Caco-2 (cell line): Measurements from ENCODE around the gene SP8. TPM values are rescaled to one million over a fixed set of nuclear protein-coding genes. Genes with fewer than 3 reads are reported as not detected.
A peak's percentile ranks its signal among the peaks of the same experiment; 100 is the strongest.

Experiments used
- BruUV-seq: library from RNA; stranded (reverse); fragments of 400-500 nt; replicated peaks from 2 replicates; lab custom pipeline; 2021; lab: Mats Ljungman, UMichigan
- CTCF ChIA-PET: fragments of 300-600 bp; sonication (Branson Sonifier 250); formaldehyde crosslinking; loops from one replicate; lab custom pipeline; 2022; ENCODE audit warnings: antibody characterized with exemption; lab: Charles Lee
- POLR2A ChIA-PET: fragments of 300-600 bp; sonication (Branson Sonifier 250); formaldehyde crosslinking; loops from one replicate; lab custom pipeline; 2022; ENCODE audit warnings: antibody characterized with exemption; lab: Charles Lee
- DNase-seq, 2 experiments: peaks; one replicate each; pipeline versions ENCODE4 v3.0.0 to v3.0.0-alpha.2; 2020 to 2022
- H3K27me3 ChIP-seq: replicated peaks from 2 replicates; pipeline ENCODE4 v1.6.0; 2011; ENCODE audit warnings: low read length; ENCODE audit not compliant: control insufficient read depth, insufficient read depth
- H3K36me3 ChIP-seq: 2 replicates; pipeline ENCODE4 v1.5.1; 2011; ENCODE audit warnings: low read length; ENCODE audit not compliant: control insufficient read depth, insufficient read depth
- H3K4me1 ChIP-seq: fragments of 250-450 bp; sonication (Bioruptor Pico); 2 replicates; pipeline ENCODE4 v1.5.1; 2020; ENCODE audit warnings: mild to moderate bottlenecking
- H3K4me3 ChIP-seq: 2 replicates; pipeline ENCODE4 v1.5.1; 2011; ENCODE audit warnings: low read depth, mild to moderate bottlenecking, control low read depth, low read length
- H3K9me3 ChIP-seq: fragments of 250-450 bp; sonication (Bioruptor Pico); 2 replicates; pipeline ENCODE4 v1.5.1; 2020; ENCODE audit warnings: mild to moderate bottlenecking, moderate library complexity
- H3K27ac Mint-ChIP-seq: one replicate; pipeline ENCODE4 v1.8.0; 2022; ENCODE audit warnings: mixed read lengths; ENCODE audit not compliant: unreplicated experiment
- H3K27me3 Mint-ChIP-seq: one replicate; pipeline ENCODE4 v1.8.0; 2022; ENCODE audit warnings: mixed read lengths; ENCODE audit not compliant: insufficient read depth, unreplicated experiment
- H3K36me3 Mint-ChIP-seq: one replicate; pipeline ENCODE4 v1.8.0; 2022; ENCODE audit warnings: mild to moderate bottlenecking, mixed read lengths; ENCODE audit not compliant: insufficient read depth, unreplicated experiment
- H3K4me1 Mint-ChIP-seq: one replicate; pipeline ENCODE4 v1.8.0; 2022; ENCODE audit warnings: low read depth, mixed read lengths; ENCODE audit not compliant: unreplicated experiment
- H3K4me3 Mint-ChIP-seq: one replicate; pipeline ENCODE4 v1.8.0; 2022; ENCODE audit warnings: mild to moderate bottlenecking, moderate library complexity, mixed read lengths; ENCODE audit not compliant: unreplicated experiment
- H3K9me3 Mint-ChIP-seq: one replicate; pipeline ENCODE4 v1.8.0; 2022; ENCODE audit warnings: mixed read lengths; ENCODE audit not compliant: unreplicated experiment
- CTCF ChIP-seq, 2 experiments: fragments of 200-600 bp in 1 of 2; IDR thresholded peaks; 1 replicate in 1 of 2; 2 replicates in 1 of 2; pipeline versions ENCODE4 v1.5.1 to v1.8.0; 2011 to 2022; ENCODE audit warnings: antibody characterized with exemption in 1 of 2, control low read depth in 1 of 2, inconsistent platforms in 1 of 2, low read depth in 1 of 2, low read length in 1 of 2, mild to moderate bottlenecking in 1 of 2, moderate library complexity in 1 of 2; ENCODE audit not compliant: insufficient read depth in 1 of 2, severe bottlenecking in 1 of 2, unreplicated experiment in 1 of 2
- intact Hi-C: fragments of 100-400 bp; cut with micrococcal nuclease; formaldehyde crosslinking; loops from one replicate; pipeline ENCODE4 v1.10.0; 2022; ENCODE audit not compliant: unreplicated experiment
- total RNA-seq: library from RNA; stranded (reverse); gene quantifications from 2 replicates; pipeline ENCODE4 v1.2.3, GENCODE V29; 2022

Gene SP8
- total RNA-seq, 1 experiment from 2014 or later = 13.2 TPM

- DNase-seq = no peak
- intact Hi-C loops = no loop called here
- no peak overlapping the region for H3K4me3 ChIP-seq
- Mint-ChIP-seq H3K4me3 (peak overlapping the region; percentile 92), H3K36me3 (peaks cover 19% of the 10 kb centered on the region), H3K27me3 (peaks cover 3% of the 10 kb centered on the region), H3K9me3 (no peaks in the 10 kb centered on the region), H3K4me1 (peaks cover 48% of the 10 kb centered on the region), H3K27ac (peak overlapping the region; percentile 89)
- no peaks in the 10 kb centered on the region for H3K9me3 ChIP-seq
- POLR2A ChIA-PET = no interaction called here
- no peak for TF ChIP-seq CTCF (IDR thresholded peaks at IDR 0.05; ENCODE audit: insufficient read depth in 1 of 2, low read depth in 1 of 2, low read length in 1 of 2, severe bottlenecking in 1 of 2, unreplicated experiment in 1 of 2)
- no TSS peak for BruUV-seq
- H3K36me3 ChIP-seq = no peaks in the 10 kb centered on the region
- CTCF ChIA-PET = no interaction called here
- H3K4me1 ChIP-seq = peaks cover 17% of the 10 kb centered on the region
- no peaks in the 10 kb centered on the region for H3K27me3 ChIP-seq
Observed at GRCh38 chr7:20783700-20784387, 2.8 kb downstream of the SP8 start.

- intact Hi-C loops = no loop called here
- Histone ChIP-seq H3K27me3 (no peaks in the 10 kb centered on the region), H3K4me3 (no peak overlapping the region), H3K36me3 (no peaks in the 10 kb centered on the region), H3K9me3 (no peaks in the 10 kb centered on the region), H3K4me1 (peaks cover 15% of the 10 kb centered on the region)
- no peak for DNase-seq
- POLR2A ChIA-PET = no interaction called here
- Mint-ChIP-seq H3K36me3 (peaks cover 19% of the 10 kb centered on the region), H3K27me3 (peaks cover 3% of the 10 kb centered on the region), H3K9me3 (no peaks in the 10 kb centered on the region), H3K4me1 (peaks cover 48% of the 10 kb centered on the region), H3K27ac (no peak overlapping the region), H3K4me3 (peak overlapping the region; percentile 92)
- BruUV-seq = no TSS peak
- no peak for TF ChIP-seq CTCF (IDR thresholded peaks at IDR 0.05; ENCODE audit: insufficient read depth in 1 of 2, low read depth in 1 of 2, low read length in 1 of 2, severe bottlenecking in 1 of 2, unreplicated experiment in 1 of 2)
- CTCF ChIA-PET = no interaction called here
Observed at GRCh38 chr7:20783125-20783699, 3.5 kb downstream of the SP8 start.

- BruUV-seq = no TSS peak
- H3K36me3 ChIP-seq = no peaks in the 10 kb centered on the region
- H3K4me3 Mint-ChIP-seq = no peak overlapping the region
- ChIA-PET CTCF (interaction anchor here (0.8 kb wide), 1 partner anchor 12 kb away, joined by 3 read pairs; no protein-coding TSS in a partner anchor), POLR2A (no interaction called here)
- H3K4me3 ChIP-seq = no peak overlapping the region
- peaks cover 10% of the 10 kb centered on the region; the same call in 1 of the 2 replicates for H3K4me1 ChIP-seq
- H3K27me3 ChIP-seq = no peaks in the 10 kb centered on the region
- no peaks in the 10 kb centered on the region for H3K27me3 Mint-ChIP-seq
- no peak overlapping the region for H3K27ac Mint-ChIP-seq
- no peaks in the 10 kb centered on the region for H3K9me3 ChIP-seq
- no peaks in the 10 kb centered on the region for H3K9me3 Mint-ChIP-seq
- no peak for DNase-seq
- H3K4me1 Mint-ChIP-seq = peaks cover 32% of the 10 kb centered on the region
- TF ChIP-seq CTCF (IDR thresholded peaks at IDR 0.05; ENCODE audit: insufficient read depth in 1 of 2, low read depth in 1 of 2, low read length in 1 of 2, severe bottlenecking in 1 of 2, unreplicated experiment in 1 of 2) = no peak
- peaks cover 17% of the 10 kb centered on the region for H3K36me3 Mint-ChIP-seq
- intact Hi-C loops = loop anchor here (5.0 to 10.0 kb wide), 2 partner anchors 196 to 988 kb away; no protein-coding TSS in a partner anchor
Observed at GRCh38 chr7:20779041-20779440, 7.6 kb downstream of the SP8 start.
